ENCODE data around the gene CYTL1. TPM values are rescaled to one million over a fixed set of nuclear protein-coding genes. Genes with fewer than 3 reads are reported as not detected.

CYTL1 gene
- total and polyA plus RNA-seq, 2 of the 4 experiments (the other 2 are of a cell fraction): 1.3 to 7.4 TPM

GRCh38 chr4:5014007-5014682 is 5.1 kb downstream of the CYTL1 start:
- dilution Hi-C loops (cut with HindIII; ENCODE audit: low sequenced_read_pairs, unreplicated experiment): no loop called here
- Histone ChIP-seq H3K36me3 (ENCODE audit: control insufficient read depth, insufficient read depth, low read length) (no peaks in the 10 kb centered on the region), H3K4me1 (ENCODE audit: control insufficient read depth, insufficient read depth, low read length) (peaks cover 1% of the 10 kb centered on the region; the same call in 1 of the 2 replicates), H2BK120ac (ENCODE audit: low read depth, low read length) (no peak overlapping the region), H4K91ac (ENCODE audit: insufficient read depth, low read depth, low read length) (no peak overlapping the region), H3K4me3 (ENCODE audit: insufficient read depth, low read depth, low read length) (no peak overlapping the region), H3K9ac (ENCODE audit: low read depth, low read length) (no peak overlapping the region), H3K79me1 (ENCODE audit: low read depth in 1 of 2, low read length in 2 of 2) (no peaks in the 10 kb centered on the region), H4K5ac (ENCODE audit: low read depth, low read length) (no peak overlapping the region), H3K14ac (replicated peaks; ENCODE audit: low read depth, low read length) (no peak overlapping the region), H4K8ac (ENCODE audit: low read depth in 2 of 2, low read length in 2 of 2) (no peak overlapping the region), H2AFZ (replicated peaks; ENCODE audit: low read length, poor library complexity) (no peak overlapping the region), H3K56ac (ENCODE audit: extremely low read depth, insufficient read depth, low read length) (no peak overlapping the region), H3K4ac (ENCODE audit: low read depth, low read length) (no peak overlapping the region), H2BK5ac (ENCODE audit: low read depth, low read length, poor library complexity, severe bottlenecking) (no peak overlapping the region), H2AK9ac (replicated peaks; ENCODE audit: low read depth, low read length, poor library complexity) (no peak overlapping the region), H2BK20ac (ENCODE audit: low read depth, low read length) (no peak overlapping the region), H3K4me2 (ENCODE audit: low read depth, low read length) (no peak overlapping the region), H2BK15ac (ENCODE audit: low read depth, low read length) (no peak overlapping the region), H4K20me1 (ENCODE audit: insufficient read depth, low read length) (no peaks in the 10 kb centered on the region), H2AK5ac (ENCODE audit: low read depth, low read length) (no peak overlapping the region), H3K9me1 (ENCODE audit: insufficient read depth, low read length) (no peaks in the 10 kb centered on the region), H3K18ac (ENCODE audit: low read depth, low read length) (no peak overlapping the region), H3K27ac (ENCODE audit: insufficient read depth, low read length) (no peak overlapping the region), H3K27me3 (ENCODE audit: control insufficient read depth, insufficient read depth, low read length) (peaks cover 42% of the 10 kb centered on the region), H3K23ac (ENCODE audit: low read depth, low read length) (no peak overlapping the region), H3K9me3 (ENCODE audit: control insufficient read depth, insufficient read depth, low read length) (peaks cover 4% of the 10 kb centered on the region; the same call in 1 of the 2 replicates)
- POLR2A ChIA-PET (ENCODE audit: unreplicated experiment): interaction anchor here (0.5 kb wide), 1 partner anchor 443 kb away, joined by 4 read pairs; no protein-coding TSS in a partner anchor
- intact Hi-C loops (cut with micrococcal nuclease): no loop called here
- TF ChIP-seq SMC3 (IDR thresholded peaks at IDR 0.05; ENCODE audit: low read depth, low read length): no peak
- TF ChIP-seq MXI1 (IDR thresholded peaks at IDR 0.05; ENCODE audit: borderline replicate concordance, low read depth, low read length): no peak
- peak; percentile 58 for TF ChIP-seq CEBPB (IDR thresholded peaks at IDR 0.05; ENCODE audit: low read depth, low read length)
- no peak for TF ChIP-seq POLR2A (IDR thresholded peaks at IDR 0.05; ENCODE audit: low read depth, low read length)
- TF ChIP-seq NFE2L2 (IDR thresholded peaks at IDR 0.05; ENCODE audit: low read depth, low read length): no peak
- no peak for TF ChIP-seq RFX5 (IDR thresholded peaks at IDR 0.05; ENCODE audit: low read depth, low read length)
- ATAC-seq (ENCODE audit: low read depth): no peak
- CTCF ChIA-PET: no interaction called here
- in situ Hi-C loops (cut with MboI; ENCODE audit: low sequenced_read_pairs): no loop called here
- WGBS, 2 experiments (ENCODE audit: extremely low coverage in 2 of 2, insufficient read length in 1 of 2): 90% methylated on average over 2 of the region's 7 CpGs; no CpG with 5 or more reads in 1 of the 2 experiments
- DNase-seq: no peak
- BruUV-seq (replicated peaks): no TSS peak
